Endothelial cell of umbilical vein (primary cell): Measurements from ENCODE around the gene LRP6. TPM values are rescaled to one million over a fixed set of nuclear protein-coding genes. Genes with fewer than 3 reads are reported as not detected.
A peak's percentile ranks its signal among the peaks of the same experiment; 100 is the strongest.

Source experiments
- BruUV-seq: library from RNA; stranded (reverse); fragments of 400-500 nt; replicated peaks from 2 replicates; lab custom pipeline; 2021; lab: Mats Ljungman, UMichigan
- CTCF ChIA-PET: fragments of 300-600, 350-600 bp; sonication (Branson Sonifier 250); formaldehyde crosslinking; loops from one replicate; lab custom pipeline; 2021; ENCODE audit warnings: antibody characterized with exemption, inconsistent platforms; lab: Charles Lee
- POLR2A ChIA-PET: fragments of 300-600, 350-600 bp; sonication (Branson Sonifier 250); formaldehyde crosslinking; loops from one replicate; lab custom pipeline; 2021; ENCODE audit warnings: antibody characterized with exemption, inconsistent platforms; lab: Charles Lee
- DNase-seq: peaks from one replicate; pipeline ENCODE4 v3.0.0-alpha.2; 2011; ENCODE audit warnings: low read depth, low spot score
- FAIRE-seq: peaks from 2 replicates; lab custom pipeline; 2011; peaks lifted over from hg19 to GRCh38; lab: Jason Lieb, UNC
- H2AFZ ChIP-seq: 2 replicates; pipeline ENCODE4 v1.6.0; 2012; ENCODE audit warnings: low read depth, low read length, control low read depth, inconsistent platforms
- H3K27ac ChIP-seq: 2 replicates; pipeline ENCODE4 v1.5.1; 2011; ENCODE audit warnings: low read depth, mild to moderate bottlenecking, control low read depth, low read length, moderate library complexity; ENCODE audit not compliant: insufficient read depth
- H3K27me3 ChIP-seq, 2 experiments: 2 replicates each; pipeline versions ENCODE4 v1.6.0 to v1.6.1; 2011; ENCODE audit warnings: low read length in 2 of 2, mixed read lengths in 1 of 2; ENCODE audit not compliant: control insufficient read depth in 2 of 2, insufficient read depth in 2 of 2
- H3K36me3 ChIP-seq, 2 experiments: 2 replicates in 1 of 2; 3 replicates in 1 of 2; pipeline ENCODE4 v1.5.1; 2011; ENCODE audit warnings: low read length in 2 of 2, mild to moderate bottlenecking in 1 of 2, moderate library complexity in 1 of 2; ENCODE audit not compliant: control insufficient read depth in 2 of 2, insufficient read depth in 2 of 2; ENCODE audit errors: extremely low read depth in 1 of 2
- H3K4me1 ChIP-seq: 3 replicates; pipeline ENCODE4 v1.5.1; 2011; ENCODE audit warnings: mild to moderate bottlenecking, low read length; ENCODE audit not compliant: control insufficient read depth, insufficient read depth; ENCODE audit errors: extremely low read depth
- H3K4me2 ChIP-seq: 2 replicates; pipeline ENCODE4 v1.6.1; 2011; ENCODE audit warnings: low read length, control low read depth, mixed read lengths; ENCODE audit not compliant: insufficient read depth
- H3K4me3 ChIP-seq, 3 experiments: fragments of 200-600 bp in 1 of 3; sonication (generic), shearing (Covaris generic) in 1 of 3; replicated peaks in 1 of 3; 2 replicates each; pipeline ENCODE4 v1.5.1; 2011 to 2016; ENCODE audit warnings: control low read depth in 3 of 3, low read length in 3 of 3, mild to moderate bottlenecking in 2 of 3, inconsistent platforms in 1 of 3, low read depth in 1 of 3, moderate library complexity in 1 of 3; ENCODE audit not compliant: insufficient read depth in 1 of 3
- H3K79me2 ChIP-seq: 2 replicates; pipeline ENCODE4 v1.6.0; 2012; ENCODE audit warnings: low read length, inconsistent platforms; ENCODE audit not compliant: control insufficient read depth, insufficient read depth
- H3K9ac ChIP-seq: replicated peaks from 2 replicates; pipeline ENCODE3; 2011; ENCODE audit warnings: low read length, control low read depth; ENCODE audit not compliant: insufficient read depth; ENCODE audit errors: extremely low read depth
- H3K9me1 ChIP-seq: replicated peaks from 3 replicates; pipeline ENCODE4 v1.6.0; 2011; ENCODE audit warnings: mild to moderate bottlenecking, low read length; ENCODE audit not compliant: control insufficient read depth, insufficient read depth; ENCODE audit errors: extremely low read depth
- H3K9me3 ChIP-seq: replicated peaks from 2 replicates; pipeline ENCODE4 v1.5.1; 2012; ENCODE audit warnings: low read length, inconsistent platforms; ENCODE audit not compliant: control insufficient read depth, insufficient read depth
- H4K20me1 ChIP-seq: replicated peaks from 2 replicates; pipeline ENCODE3; 2011; ENCODE audit warnings: mild to moderate bottlenecking, low read length; ENCODE audit not compliant: control insufficient read depth, insufficient read depth; ENCODE audit errors: extremely low read depth
- CTCF ChIP-seq, 2 donors: IDR thresholded peaks; 1 replicate in 1 of 2; 2 replicates in 1 of 2; pipeline ENCODE4 v1.5.1; 2011; ENCODE audit warnings: low read length in 2 of 2, mild to moderate bottlenecking in 2 of 2, moderate library complexity in 2 of 2, control low read depth in 1 of 2, inconsistent platforms in 1 of 2, low read depth in 1 of 2; ENCODE audit not compliant: insufficient read depth in 1 of 2; ENCODE audit errors: extremely low read depth in 1 of 2
- EZH2 ChIP-seq: IDR thresholded peaks from 2 replicates; pipeline ENCODE4 v1.6.1; 2012; ENCODE audit warnings: borderline replicate concordance, low read depth, mild to moderate bottlenecking, moderate library complexity, low read length, inconsistent platforms; ENCODE audit not compliant: severe bottlenecking
- FOS ChIP-seq: IDR thresholded peaks from 2 replicates; pipeline ENCODE4 v1.6.1; 2011; ENCODE audit warnings: mild to moderate bottlenecking, low read length, moderate library complexity, borderline replicate concordance; ENCODE audit not compliant: insufficient read depth
- GATA2 ChIP-seq: IDR thresholded peaks from 2 replicates; pipeline ENCODE4 v1.7.0; 2011; ENCODE audit warnings: low read depth, mild to moderate bottlenecking, moderate library complexity, mixed read lengths, low read length; ENCODE audit not compliant: insufficient read length, insufficient read depth
- JUN ChIP-seq: IDR thresholded peaks from 2 replicates; pipeline ENCODE4 v1.6.1; 2011; ENCODE audit warnings: borderline replicate concordance, low read depth; ENCODE audit not compliant: insufficient read length, insufficient read depth
- MYC ChIP-seq: IDR thresholded peaks from one replicate; pipeline ENCODE4 v1.6.1; 2011; ENCODE audit warnings: mild to moderate bottlenecking, low read depth, low read length
- POLR2A ChIP-seq: IDR thresholded peaks from 2 replicates; pipeline ENCODE4 v1.6.1; 2012; ENCODE audit warnings: low read depth, mild to moderate bottlenecking, control low read depth, low read length
- POLR2AphosphoS5 ChIP-seq: IDR thresholded peaks from 2 replicates; pipeline ENCODE4 v1.6.1; 2012; ENCODE audit warnings: low read depth, mild to moderate bottlenecking, control low read depth, low read length, moderate library complexity; ENCODE audit not compliant: insufficient read depth
- dilution Hi-C: fragments of 300-500 bp; cut with MboI; formaldehyde crosslinking; loops from one replicate; pipeline ENCODE4 v1.15.0; 2019; ENCODE audit warnings: low sequenced_read_pairs; ENCODE audit not compliant: extremely low pct_ligation_motif_present
- intact Hi-C: fragments of 100-400 bp; cut with micrococcal nuclease; formaldehyde crosslinking; loops from one replicate; pipeline ENCODE4 v1.10.0; 2022
- polyA plus RNA-seq, 4 experiments: library from polyadenylated mRNA; depleted of rRNA in 3 of 4; stranded (reverse) in 3 of 4; unstranded in 1 of 4; fragments of >200 nt; gene quantifications; 2 replicates each; pipeline versions ENCODE4 v1.2.1 to v1.2.3, GENCODE V29; 2011 to 2012; ENCODE audit warnings: missing spikeins in 1 of 4
- total RNA-seq: library from RNA; stranded (reverse); gene quantifications from 2 replicates; pipeline ENCODE4 v1.2.3, GENCODE V29; 2021
- TF ChIP-seq, protein P1 (sequence below): IDR thresholded peaks from 2 replicates; pipeline ENCODE4 v1.6.1; 2011; ENCODE audit not compliant: insufficient read depth, insufficient read length

LRP6 gene
- total and polyA plus RNA-seq, 2 donors (not counting 3 experiments of a cell fraction or from before 2014, with no cell fraction given) = 28.5 to 41.7 TPM

GRCh38 chr12:12240662-12241340, 26.0 kb downstream of the LRP6 start:
- H3K36me3 ChIP-seq = peaks cover 1 to 3% of the 10 kb centered on the region in 2 experiments
- H3K4me2 ChIP-seq = no peak overlapping the region
- no peaks in the 10 kb centered on the region for H3K9me3 ChIP-seq
- FAIRE-seq (no peak), DNase-seq (peak; percentile 22)
- H3K79me2 ChIP-seq = peaks cover 55% of the 10 kb centered on the region
- ChIA-PET CTCF (interaction anchor here (1.1 kb wide), 1 partner anchor 10 kb away, joined by 3 read pairs; no protein-coding TSS in a partner anchor), POLR2A (no interaction called here)
- no peaks in the 10 kb centered on the region for H4K20me1 ChIP-seq
- no TSS peak for BruUV-seq
- intact Hi-C loops = no loop called here
- H3K9ac ChIP-seq = no peak overlapping the region
- no peak overlapping the region for H3K27ac ChIP-seq
- no peak overlapping the region for H2AFZ ChIP-seq
- H3K27me3 ChIP-seq = no peaks in the 10 kb centered on the region
- H3K4me3 ChIP-seq = no peak overlapping the region
- dilution Hi-C loops = no loop called here
- peaks cover 12% of the 10 kb centered on the region for H3K4me1 ChIP-seq
- H3K9me1 ChIP-seq = no peaks in the 10 kb centered on the region
- no peak for TF ChIP-seq FOS
- no peak for TF ChIP-seq EZH2
- TF ChIP-seq GATA2 = no peak
- TF ChIP-seq POLR2A = no peak
- TF ChIP-seq, protein P1, sequence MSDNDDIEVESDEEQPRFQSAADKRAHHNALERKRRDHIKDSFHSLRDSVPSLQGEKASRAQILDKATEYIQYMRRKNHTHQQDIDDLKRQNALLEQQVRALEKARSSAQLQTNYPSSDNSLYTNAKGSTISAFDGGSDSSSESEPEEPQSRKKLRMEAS = no peak
- TF ChIP-seq MYC = no peak
- no peak for TF ChIP-seq POLR2AphosphoS5
- no peak for TF ChIP-seq JUN
- TF ChIP-seq CTCF (IDR thresholded peaks at IDR 0.05; ENCODE audit: extremely low read depth in 1 of 2, insufficient read depth in 1 of 2, low read depth in 1 of 2, low read length in 2 of 2) = no peak
